Measurements from ENCODE around the gene DHX58. TPM values are rescaled to one million over a fixed set of nuclear protein-coding genes. Genes with fewer than 3 reads are reported as not detected.

DHX58 gene
- total RNA-seq, 6 donors from 2014 or later, result 15.8 to 56.6 (median 32.6) TPM

DNA sequence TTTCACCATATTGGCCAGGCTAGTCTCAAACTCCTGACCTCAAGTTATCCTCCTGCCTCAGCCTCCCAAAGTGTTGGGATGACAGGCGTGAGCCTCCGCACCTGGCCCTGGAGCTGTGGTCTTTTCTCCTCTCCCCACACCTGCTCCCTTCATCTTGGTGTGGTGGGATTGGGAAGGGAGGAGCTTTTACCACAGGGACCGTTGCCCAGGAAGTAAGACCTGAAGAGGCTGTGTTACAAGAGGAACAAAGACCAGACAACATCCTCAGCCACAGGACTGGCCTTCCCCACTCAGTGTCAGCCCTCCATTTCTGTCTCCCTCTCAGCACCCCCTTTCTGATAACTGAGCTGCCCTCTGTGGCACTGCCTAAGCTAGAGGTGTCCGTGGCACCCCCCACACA, 52.7 kb downstream of the DHX58 start:
- WGBS, 2 donors, result 61 to 68% methylated on average over 4 of the region's 4 CpGs

DNA sequence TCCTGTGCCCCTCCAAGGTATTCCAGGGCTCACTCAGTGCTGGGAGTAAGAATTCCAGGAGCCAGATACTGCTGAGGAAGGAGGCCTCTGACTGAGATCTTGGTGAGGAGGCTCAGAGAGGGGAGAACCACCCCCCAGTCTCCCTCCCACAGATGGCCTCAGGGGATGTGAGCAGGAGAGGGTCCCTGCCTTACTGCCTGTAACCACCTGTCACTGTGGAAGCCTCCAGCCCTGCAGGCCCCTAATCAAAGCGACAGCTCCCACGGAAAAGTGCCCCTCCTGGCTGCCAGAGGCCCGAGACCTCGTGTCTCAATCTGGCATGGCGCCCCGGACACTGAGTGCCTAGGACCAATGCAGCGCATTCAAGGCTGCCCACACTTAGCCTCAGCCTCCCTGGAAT, 54.5 kb downstream of the DHX58 start:
- no peaks in the 10 kb centered on the region for H3K36me3 ChIP-seq
- ATAC-seq (ENCODE audit: low FRiP score in 2 of 2) (no peak), DNase-seq (no peak)
- H3K9me3 ChIP-seq, result no peaks in the 10 kb centered on the region
- no peak overlapping the region for H3K27ac ChIP-seq
- H3K27me3 ChIP-seq, result no peaks in the 10 kb centered on the region
- WGBS, 2 donors, result 70% methylated on average over 7 of the region's 7 CpGs; no CpG with 5 or more reads in 1 of the 2 donors
- H3K4me3 ChIP-seq, result no peak overlapping the region
- H3K4me1 ChIP-seq, result no peaks in the 10 kb centered on the region
- TF ChIP-seq POLR2AphosphoS5 (IDR thresholded peaks at IDR 0.05), result no peak
- no peak for TF ChIP-seq POLR2A (IDR thresholded peaks at IDR 0.05)
- TF ChIP-seq, protein P1, sequence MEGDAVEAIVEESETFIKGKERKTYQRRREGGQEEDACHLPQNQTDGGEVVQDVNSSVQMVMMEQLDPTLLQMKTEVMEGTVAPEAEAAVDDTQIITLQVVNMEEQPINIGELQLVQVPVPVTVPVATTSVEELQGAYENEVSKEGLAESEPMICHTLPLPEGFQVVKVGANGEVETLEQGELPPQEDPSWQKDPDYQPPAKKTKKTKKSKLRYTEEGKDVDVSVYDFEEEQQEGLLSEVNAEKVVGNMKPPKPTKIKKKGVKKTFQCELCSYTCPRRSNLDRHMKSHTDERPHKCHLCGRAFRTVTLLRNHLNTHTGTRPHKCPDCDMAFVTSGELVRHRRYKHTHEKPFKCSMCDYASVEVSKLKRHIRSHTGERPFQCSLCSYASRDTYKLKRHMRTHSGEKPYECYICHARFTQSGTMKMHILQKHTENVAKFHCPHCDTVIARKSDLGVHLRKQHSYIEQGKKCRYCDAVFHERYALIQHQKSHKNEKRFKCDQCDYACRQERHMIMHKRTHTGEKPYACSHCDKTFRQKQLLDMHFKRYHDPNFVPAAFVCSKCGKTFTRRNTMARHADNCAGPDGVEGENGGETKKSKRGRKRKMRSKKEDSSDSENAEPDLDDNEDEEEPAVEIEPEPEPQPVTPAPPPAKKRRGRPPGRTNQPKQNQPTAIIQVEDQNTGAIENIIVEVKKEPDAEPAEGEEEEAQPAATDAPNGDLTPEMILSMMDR (IDR thresholded peaks at IDR 0.05), result no peak
- no peak for TF ChIP-seq EP300 (IDR thresholded peaks at IDR 0.05)

More for the DNA sequence above, 52.7 kb downstream of the DHX58 start:
- no peak overlapping the region for H3K27ac ChIP-seq
- TF ChIP-seq, protein P1 (IDR thresholded peaks at IDR 0.05), result no peak
- TF ChIP-seq POLR2A (IDR thresholded peaks at IDR 0.05) (no peak), EP300 (IDR thresholded peaks at IDR 0.05) (no peak), POLR2AphosphoS5 (IDR thresholded peaks at IDR 0.05) (no peak)
- H3K4me1 ChIP-seq, result peaks cover 0 to 9% (median 2%) of the 10 kb centered on the region in 4 donors
- no peak overlapping the region for H3K4me3 ChIP-seq
- no peak for DNase-seq
- H3K36me3 ChIP-seq, result no peaks in the 10 kb centered on the region
- no peaks in the 10 kb centered on the region for H3K9me3 ChIP-seq
- no peak for ATAC-seq (ENCODE audit: low FRiP score in 2 of 2)
- H3K27me3 ChIP-seq, result no peaks in the 10 kb centered on the region

DNA sequence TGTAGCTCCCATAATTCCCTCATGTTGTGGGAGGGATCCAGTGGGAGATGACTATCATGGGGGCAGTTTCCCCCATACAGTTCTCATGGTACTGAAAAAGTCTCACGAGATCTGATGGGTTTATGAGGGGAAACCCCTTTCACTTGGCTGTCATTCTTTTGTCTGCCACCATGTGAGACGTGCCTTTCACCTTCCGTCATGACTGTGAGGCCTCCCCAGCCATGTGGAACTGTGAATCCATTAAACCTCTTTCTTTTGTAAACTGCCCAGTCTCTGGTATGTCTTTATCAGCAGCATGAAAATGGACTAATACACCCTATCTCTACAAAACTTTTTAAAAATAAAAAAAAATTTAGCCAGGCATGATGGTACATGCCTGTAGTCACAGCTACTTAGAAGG, 55.9 kb downstream of the DHX58 start:
- no peak overlapping the region for H3K27ac ChIP-seq
- WGBS, 2 donors, result 70 to 78% methylated on average over 3 of the region's 3 CpGs
- DNase-seq, result no peak
- H3K4me3 ChIP-seq, result no peak overlapping the region
- TF ChIP-seq, protein P1 (IDR thresholded peaks at IDR 0.05), result no peak
- no peak for TF ChIP-seq POLR2AphosphoS5 (IDR thresholded peaks at IDR 0.05)
- no peak for TF ChIP-seq POLR2A (IDR thresholded peaks at IDR 0.05)
- no peak for TF ChIP-seq EP300 (IDR thresholded peaks at IDR 0.05)
- no peak for ATAC-seq (ENCODE audit: low FRiP score in 2 of 2)
- no peaks in the 10 kb centered on the region for H3K27me3 ChIP-seq
- H3K36me3 ChIP-seq, result no peaks in the 10 kb centered on the region
- no peaks in the 10 kb centered on the region for H3K9me3 ChIP-seq
- no peaks in the 10 kb centered on the region for H3K4me1 ChIP-seq

DNA sequence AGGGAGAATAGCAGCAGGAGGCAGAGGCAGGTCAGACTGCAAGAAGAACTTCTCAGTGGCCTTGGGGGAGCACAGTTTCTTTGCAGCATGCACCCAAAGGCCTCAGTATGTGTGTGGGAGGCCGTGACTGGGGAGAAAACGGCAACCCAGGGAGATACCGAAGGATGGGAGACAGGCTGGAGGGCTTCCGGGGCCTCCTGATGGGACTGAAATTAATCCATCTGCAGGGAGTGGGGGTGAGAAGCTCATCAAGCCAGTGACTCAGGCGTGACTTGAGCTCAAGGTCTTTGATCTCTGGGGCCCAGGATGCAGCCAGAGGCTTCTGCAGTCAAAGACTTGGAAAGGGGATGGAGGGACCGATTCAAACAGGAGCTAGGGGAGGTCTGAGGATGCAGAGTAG, 57.0 kb downstream of the DHX58 start:
- no peaks in the 10 kb centered on the region for H3K9me3 ChIP-seq
- DNase-seq, result no peak
- no peak overlapping the region for H3K4me3 ChIP-seq
- no peaks in the 10 kb centered on the region for H3K36me3 ChIP-seq
- H3K4me1 ChIP-seq, result peaks cover 5 to 6% (median 6%) of the 10 kb centered on the region in 4 donors
- 51 to 68% methylated on average over 6 of the region's 6 CpGs for WGBS, 2 donors
- H3K27me3 ChIP-seq, result no peaks in the 10 kb centered on the region
- H3K27ac ChIP-seq, result no peak overlapping the region
- TF ChIP-seq, protein P1 (IDR thresholded peaks at IDR 0.05), result no peak
- TF ChIP-seq POLR2A (IDR thresholded peaks at IDR 0.05) (no peak), EP300 (IDR thresholded peaks at IDR 0.05) (no peak), POLR2AphosphoS5 (IDR thresholded peaks at IDR 0.05) (no peak)
- no peak for ATAC-seq (ENCODE audit: low FRiP score in 2 of 2)

DNA sequence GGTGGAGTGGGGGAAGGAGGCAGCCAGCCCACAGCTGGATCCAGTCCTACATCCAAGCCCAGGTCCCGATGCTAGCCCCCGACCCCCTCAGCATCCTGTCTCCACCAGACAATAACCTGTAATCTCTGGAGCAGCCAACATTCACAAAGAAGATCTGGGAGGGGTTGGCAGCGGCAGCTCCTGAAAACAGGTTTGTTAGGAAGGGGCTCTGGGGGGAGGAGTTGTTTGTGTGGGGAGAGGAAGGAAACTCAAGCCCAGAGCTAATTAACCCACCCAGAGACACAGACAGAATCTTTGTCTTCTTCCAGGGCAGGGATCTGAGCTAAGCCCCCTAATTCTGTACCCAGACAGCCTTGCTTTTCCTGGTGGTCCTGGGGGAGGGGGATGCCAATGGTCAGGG, 57.5 kb downstream of the DHX58 start:
- Histone ChIP-seq H3K4me3 (no peak overlapping the region), H3K27me3 (no peaks in the 10 kb centered on the region), H3K9me3 (no peaks in the 10 kb centered on the region), H3K36me3 (no peaks in the 10 kb centered on the region), H3K27ac (no peak overlapping the region), H3K4me1 (peaks cover 5 to 10% (median 7%) of the 10 kb centered on the region in 4 donors)
- no peak for DNase-seq
- TF ChIP-seq POLR2A (IDR thresholded peaks at IDR 0.05), result no peak
- no peak for TF ChIP-seq EP300 (IDR thresholded peaks at IDR 0.05)
- TF ChIP-seq POLR2AphosphoS5 (IDR thresholded peaks at IDR 0.05), result no peak
- TF ChIP-seq, protein P1 (IDR thresholded peaks at IDR 0.05), result no peak
- 42 to 53% methylated on average over 3 of the region's 3 CpGs for WGBS, 2 donors
- ATAC-seq (ENCODE audit: low FRiP score in 2 of 2), result no peak
